Thyroid gland (tissue), 4 donors: Measurements from ENCODE around the gene GPLD1.

Experiments used
- CTCF ChIP-seq, 6 experiments: fragments of 200-600 bp in 3 of 6; fragments of 450-650 bp in 3 of 6; sonication (generic) in 3 of 6; IDR thresholded peaks; one replicate each; pipeline ENCODE4 v1.5.1; 2016 to 2019; ENCODE audit warnings: antibody characterized with exemption in 6 of 6, mild to moderate bottlenecking in 2 of 6, inconsistent platforms in 1 of 6, moderate library complexity in 1 of 6
- POLR2A ChIP-seq, 2 donors: fragments of 450-650 bp; IDR thresholded peaks; one replicate each; pipeline ENCODE4 v1.6.1; 2017; ENCODE audit warnings: antibody characterized with exemption in 2 of 2, mild to moderate bottlenecking in 2 of 2, moderate library complexity in 1 of 2

GRCh38 chr6:24492475-24492874 is 3.1 kb upstream of the GPLD1 start:
- TF ChIP-seq CTCF (IDR thresholded peaks at IDR 0.05): peak in 1 of 6 experiments; percentile 26
- TF ChIP-seq POLR2A (IDR thresholded peaks at IDR 0.05): no peak
